Adipose tissue (tissue), 3 donors: ENCODE data around the gene MESP1. TPM values are rescaled to one million over a fixed set of nuclear protein-coding genes. Genes with fewer than 3 reads are reported as not detected.

Experiments
- H3K27ac ChIP-seq: one replicate; pipeline ENCODE4 v1.5.1; 2013; ENCODE audit warnings: low read depth, low read length
- whole genome bisulfite sequencing, 3 donors: extraction: QIAGEN DNeasy Blood & Tissue Kit; methylation state at CpG; one replicate each; pipeline ENCODE4 v1.1.7; 2013; 5-methylcytosine and 5-hydroxymethylcytosine counted together
- polyA plus RNA-seq, 3 donors: library from polyadenylated mRNA; stranded (reverse); fragments of 200-250 nt; gene quantifications; one replicate each; pipeline ENCODE4 v1.2.3, GENCODE V29; 2013
- donor health status: healthy with polysubstance abuse.
- donor health status: Bipolar disorder and iron deficiency.
- donor health status: healthy.

MESP1 gene
- polyA plus RNA-seq, 3 donors = 2.4 to 25.5 (median 4.0) TPM

DNA sequence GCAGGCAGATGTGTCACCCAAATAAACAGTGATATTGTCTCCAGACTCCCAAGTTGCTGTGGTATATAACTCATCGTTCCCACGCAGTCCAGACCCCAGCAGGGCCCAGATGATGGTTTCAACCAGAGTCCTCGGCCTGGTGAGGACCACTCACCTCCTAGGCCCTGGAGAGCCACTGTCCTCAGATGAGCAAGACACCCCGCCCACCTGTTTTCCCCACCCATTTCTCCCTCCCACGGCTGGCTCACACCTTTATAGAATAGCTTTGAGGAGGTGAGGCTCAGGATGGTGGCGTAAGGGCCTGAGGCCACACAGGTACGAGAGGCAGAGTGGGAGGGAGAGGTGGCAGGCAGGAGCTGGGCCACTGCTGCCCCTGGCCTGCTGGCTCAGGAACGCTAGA, 7.5 kb downstream of the MESP1 start:
- no peak overlapping the region for H3K27ac ChIP-seq
- 78 to 92% (median 86%) methylated on average over 8 of the region's 8 CpGs for WGBS, 3 donors

- H3K27ac ChIP-seq = no peak overlapping the region
- 84 to 89% (median 87%) methylated on average over 8 of the region's 8 CpGs for WGBS, 3 donors
Measured at GRCh38 chr15:89743011-89743410, 8.0 kb downstream of the MESP1 start.

DNA sequence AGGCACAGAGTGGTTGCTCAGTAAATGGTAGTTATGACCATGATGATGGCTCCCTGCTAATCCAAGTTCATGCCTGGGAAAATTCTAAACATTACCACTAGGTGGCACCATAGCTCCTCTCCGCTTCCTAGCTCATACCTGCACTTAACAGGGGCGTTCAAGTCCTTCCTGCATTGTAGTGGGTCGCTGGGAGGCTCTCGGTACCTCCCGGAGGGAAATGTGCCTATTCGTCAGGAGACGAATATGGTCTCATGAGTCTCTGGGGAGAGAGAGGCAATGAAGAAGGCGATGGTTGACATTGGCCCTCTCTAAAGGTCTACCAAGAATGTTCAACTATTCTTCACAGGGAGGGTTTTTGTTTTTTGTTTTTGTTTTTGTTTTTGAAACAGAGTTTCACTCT, 10.9 kb downstream of the MESP1 start:
- WGBS, 3 donors = 3 to 5% (median 3%) methylated on average over 8 of the region's 8 CpGs
- no peak overlapping the region for H3K27ac ChIP-seq

- no peak overlapping the region for H3K27ac ChIP-seq
- 58 to 68% (median 62%) methylated on average over 4 of the region's 4 CpGs for WGBS, 3 donors
Measured at GRCh38 chr15:89735773-89736172, 15.3 kb downstream of the MESP1 start.

- whole genome bisulfite sequencing, 3 donors = 52 to 65% (median 59%) methylated on average over 8 of the region's 8 CpGs
- H3K27ac ChIP-seq = no peak overlapping the region
Measured at GRCh38 chr15:89732451-89733172, 18.4 kb downstream of the MESP1 start.

- 91 to 100% (median 95%) methylated on average over 5 of the region's 5 CpGs for WGBS, 3 donors
Measured at GRCh38 chr15:89731275-89731674, 19.8 kb downstream of the MESP1 start.

GRCh38 chr15:89728254-89728653, 22.8 kb downstream of the MESP1 start:
- H3K27ac ChIP-seq = no peak overlapping the region
- WGBS, 3 donors = 27 to 72% (median 39%) methylated on average over 2 of the region's 2 CpGs

More at GRCh38 chr15:89731275-89731674, 19.8 kb downstream of the MESP1 start:
- no peak overlapping the region for H3K27ac ChIP-seq

DNA sequence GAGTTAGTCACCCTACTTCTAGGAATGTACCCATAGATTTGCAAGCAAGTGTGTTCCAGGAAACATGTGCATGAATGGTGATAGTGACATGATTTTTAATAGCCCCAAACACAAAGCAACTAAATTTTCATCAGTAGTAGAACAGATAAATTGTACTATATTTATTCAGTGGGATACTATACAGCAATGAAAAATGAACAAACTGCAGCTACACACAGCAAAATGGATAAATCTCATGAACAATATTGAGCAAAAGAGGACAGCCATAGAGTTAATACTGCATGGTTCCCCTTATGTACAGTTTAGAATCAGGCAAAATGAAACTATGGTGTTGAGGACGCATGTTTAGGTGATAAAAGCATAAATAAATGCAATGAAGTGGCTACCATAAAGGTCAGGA, 26.0 kb downstream of the MESP1 start:
- 88 to 98% (median 94%) methylated on average over 1 of the region's 1 CpG for WGBS, 3 donors

GRCh38 chr15:89724621-89725020, 26.4 kb downstream of the MESP1 start:
- WGBS, 3 donors = 97 to 98% (median 98%) methylated on average over 1 of the region's 1 CpG
- no peak overlapping the region for H3K27ac ChIP-seq

More for the DNA sequence above, 26.0 kb downstream of the MESP1 start:
- H3K27ac ChIP-seq = no peak overlapping the region

GRCh38 chr15:89723031-89723430, 28.0 kb downstream of the MESP1 start:
- WGBS, 3 donors = 59 to 91% (median 62%) methylated on average over 3 of the region's 3 CpGs
- H3K27ac ChIP-seq = no peak overlapping the region

DNA sequence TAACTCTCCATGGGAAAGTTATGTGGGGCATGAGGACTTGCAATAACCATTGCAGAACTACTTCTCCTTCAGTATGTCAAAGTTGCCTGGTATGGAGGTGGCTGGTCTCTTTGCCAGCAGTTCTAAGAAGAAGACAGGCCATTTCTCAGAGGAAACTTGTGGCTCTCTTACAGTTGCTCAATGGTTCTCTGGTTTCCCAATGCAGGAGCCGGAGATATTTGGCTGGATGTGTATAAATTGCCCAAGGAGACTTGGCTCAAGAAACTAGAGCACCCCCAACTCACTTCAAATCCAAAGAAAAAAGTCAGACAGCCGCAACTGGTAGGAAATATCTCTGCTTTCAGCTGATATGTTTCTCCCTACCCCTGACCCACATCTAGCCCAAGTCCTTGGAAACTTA, 36.3 kb downstream of the MESP1 start:
- 47 to 76% (median 61%) methylated on average over 2 of the region's 2 CpGs for WGBS, 3 donors
- no peak overlapping the region for H3K27ac ChIP-seq

GRCh38 chr15:89707577-89707976, 43.5 kb downstream of the MESP1 start:
- WGBS, 3 donors = 18 to 68% (median 68%) methylated on average over 1 of the region's 1 CpG
- no peak overlapping the region for H3K27ac ChIP-seq

GRCh38 chr15:89704411-89704810, 46.6 kb downstream of the MESP1 start:
- no peak overlapping the region for H3K27ac ChIP-seq

Other genes starting within 250 kb of the MESP1 start
- under 1 TPM in 2 of 3 donors, not detected in 1; 0.05 to 0.06 TPM for gene TICRR, start 175.8 kb downstream of the MESP1 start, polyA plus RNA-seq
- gene KIF7, start 95.8 kb downstream of the MESP1 start, polyA plus RNA-seq = 1 to 10 TPM in 2 of 3 donors, under 1 TPM in 1; 0.78 to 6.4 (median 2.9) TPM
- gene PLIN1, start 71.9 kb downstream of the MESP1 start, polyA plus RNA-seq = 1,000 to 10,000 TPM in 1 of 3 donors, 100 to 1,000 TPM in 2; 128 to 1,761 (median 559) TPM
- gene PEX11A, start 60.5 kb downstream of the MESP1 start, polyA plus RNA-seq = 10 to 100 TPM; 11.3 to 40.4 (median 12.8) TPM
- gene WDR93, start 60.4 kb downstream of the MESP1 start, polyA plus RNA-seq = under 1 TPM in 2 of 3 donors, not detected in 1; 0.18 to 0.92 TPM
- 1 to 10 TPM in 1 of 3 donors, under 1 TPM in 2; 0.21 to 1.5 (median 0.39) TPM for gene MESP2, start 25.1 kb upstream of the MESP1 start, polyA plus RNA-seq
- 100 to 1,000 TPM in 1 of 3 donors, 10 to 100 TPM in 2; 20.1 to 527 (median 47.6) TPM for gene ANPEP, start 63.6 kb upstream of the MESP1 start, polyA plus RNA-seq
- 10 to 100 TPM; 14.2 to 34.0 (median 29.2) TPM for gene AP3S2, start 142.7 kb upstream of the MESP1 start, polyA plus RNA-seq
- gene ARPIN, start 161.7 kb upstream of the MESP1 start, polyA plus RNA-seq = 10 to 100 TPM in 2 of 3 donors, 1 to 10 TPM in 1; 9.0 to 24.0 (median 18.8) TPM